ENCODE data around the gene PEX13.
A peak's percentile ranks its signal among the peaks of the same experiment; 100 is the strongest.
"Not testable (repeated sequence)": the region's sequence is repeated elsewhere in the genome, so short reads cannot be mapped to it uniquely, and the experiment has no call there.

The PEX13 gene

GRCh38 chr2:61011678-61012077 lies 5.8 kb upstream of the PEX13 start:
- no peak for DNase-seq

- DNase-seq: not testable (repeated sequence)
Measured at GRCh38 chr2:61012303-61012702, 5.2 kb upstream of the PEX13 start.

- DNase-seq: no peak
Measured at GRCh38 chr2:61013382-61013781, 4.1 kb upstream of the PEX13 start.

- no peak for DNase-seq
Measured at GRCh38 chr2:61014763-61015162, 2.8 kb upstream of the PEX13 start.

- DNase-seq: no peak
Measured at GRCh38 chr2:61015976-61016375, 1.5 kb upstream of the PEX13 start.

- DNase-seq: peak; percentile 38 to 47
Measured at GRCh38 chr2:61016392-61017002, 1.0 kb upstream of the PEX13 start.

- peak; percentile 58 to 62 for DNase-seq
Measured at GRCh38 chr2:61017003-61017555, 441 bp upstream of the PEX13 start.

- no peak for DNase-seq
Measured at GRCh38 chr2:61018318-61018755, 817 bp downstream of the PEX13 start.

- DNase-seq: no peak
Measured at GRCh38 chr2:61018798-61019197, 1.3 kb downstream of the PEX13 start.

GRCh38 chr2:61021228-61021660 lies 3.7 kb downstream of the PEX13 start:
- DNase-seq: no peak

GRCh38 chr2:61023670-61024069 lies 6.2 kb downstream of the PEX13 start:
- no peak for DNase-seq

- no peak for DNase-seq
Measured at GRCh38 chr2:61029533-61029932, 12.0 kb downstream of the PEX13 start.

GRCh38 chr2:61034592-61034991 lies 17.1 kb downstream of the PEX13 start:
- DNase-seq: not testable (repeated sequence)

- DNase-seq: not testable (repeated sequence)
Measured at GRCh38 chr2:61036643-61037042, 19.1 kb downstream of the PEX13 start.

GRCh38 chr2:61042807-61043206 lies 25.3 kb downstream of the PEX13 start:
- no peak for DNase-seq

GRCh38 chr2:61044636-61045035 lies 27.1 kb downstream of the PEX13 start:
- no peak for DNase-seq

- no peak for DNase-seq
Measured at GRCh38 chr2:61045226-61045625, 27.7 kb downstream of the PEX13 start.

GRCh38 chr2:61045999-61046398 lies 28.5 kb downstream of the PEX13 start:
- no peak for DNase-seq

GRCh38 chr2:61055557-61055956 lies 38.0 kb downstream of the PEX13 start:
- DNase-seq: no peak

GRCh38 chr2:61057562-61057961 lies 40.0 kb downstream of the PEX13 start:
- DNase-seq: no peak

GRCh38 chr2:61059382-61059781 lies 41.9 kb downstream of the PEX13 start:
- DNase-seq: no peak

GRCh38 chr2:61065714-61066709 lies 48.5 kb downstream of the PEX13 start, which contains the start of gene SANBR:
Gene SANBR, plus strand, starts transcription at chr2:61065871. Its CDS starts 4,480 bp downstream, at chr2:61070351.
- peak; percentile 72 to 77 for DNase-seq

GRCh38 chr2:61074100-61074499 lies 56.6 kb downstream of the PEX13 start:
- no peak for DNase-seq

- DNase-seq: no peak
Measured at GRCh38 chr2:61085883-61086282, 68.4 kb downstream of the PEX13 start.

All from stimulated activated CD4-positive, alpha-beta T cell treated with anti-CD3 and anti-CD28 coated beads, Interleukin-2, amount 100 ng/mL, for 48 hours (primary cell).